WTC11 (cell line): ENCODE measurements around the gene ALK. TPM values are rescaled to one million over a fixed set of nuclear protein-coding genes. Genes with fewer than 3 reads are reported as not detected.

Source experiments
- ATAC-seq: fragments of 200-7000 bp; cut with Tn5 transposase; 2 replicates; pipeline ENCODE4 v1.10.0; 2021; ENCODE audit warnings: mild to moderate bottlenecking, moderate library complexity
- CTCF ChIA-PET: fragments of 300-600 bp; sonication (Branson Sonifier 250); formaldehyde crosslinking; loops from one replicate; lab custom pipeline; 2021; ENCODE audit warnings: antibody characterized with exemption; lab: Charles Lee
- POLR2A ChIA-PET: fragments of 350-600 bp; sonication (Branson Sonifier 250); formaldehyde crosslinking; loops from one replicate; lab custom pipeline; 2021; ENCODE audit warnings: antibody characterized with exemption; lab: Charles Lee
- DNase-seq: peaks from one replicate; pipeline ENCODE4 v3.0.0; 2021; ENCODE audit warnings: low spot score
- H3K27ac Mint-ChIP-seq: 2 replicates; pipeline ENCODE4 v1.8.0; 2021; ENCODE audit warnings: mixed read lengths
- H3K27me3 Mint-ChIP-seq: 2 replicates; pipeline ENCODE4 v1.8.0; 2021; ENCODE audit warnings: low read depth, mild to moderate bottlenecking, moderate library complexity, mixed read lengths
- H3K36me3 Mint-ChIP-seq: 2 replicates; pipeline ENCODE4 v1.8.0; 2021; ENCODE audit warnings: mixed read lengths
- H3K4me1 Mint-ChIP-seq: 2 replicates; pipeline ENCODE4 v1.8.0; 2022; ENCODE audit warnings: mixed read lengths
- H3K4me3 Mint-ChIP-seq: 2 replicates; pipeline ENCODE4 v1.8.0; 2021; ENCODE audit warnings: mild to moderate bottlenecking, moderate library complexity, mixed read lengths
- H3K9me3 Mint-ChIP-seq: 2 replicates; pipeline ENCODE4 v1.8.0; 2021; ENCODE audit warnings: mixed read lengths
- CTCF ChIP-seq: fragments of 200-600 bp; IDR thresholded peaks from 2 replicates; pipeline ENCODE4 v1.8.0; 2022; ENCODE audit warnings: antibody characterized with exemption
- E2F5 ChIP-seq: sonication (generic); formaldehyde crosslinking; IDR thresholded peaks from 2 replicates; pipeline ENCODE4 v1.8.1; 2022; ENCODE audit warnings: mild to moderate bottlenecking, moderate library complexity, missing genetic modification reagents
- ELF4 ChIP-seq: sonication (generic); formaldehyde crosslinking; IDR thresholded peaks from 2 replicates; pipeline ENCODE4 v1.8.1; 2022; ENCODE audit warnings: low read depth, mild to moderate bottlenecking, moderate library complexity, missing genetic modification reagents
- EMX1 ChIP-seq: fragments of 250-450 bp; sonication (Bioruptor Pico); IDR thresholded peaks from 2 replicates; pipeline ENCODE4 v1.8.0; 2021; ENCODE audit warnings: mild to moderate bottlenecking
- ERG ChIP-seq: fragments of 250-450 bp; sonication (Bioruptor Pico); IDR thresholded peaks from 2 replicates; pipeline ENCODE4 v1.8.0; 2021; ENCODE audit warnings: mild to moderate bottlenecking
- FOXJ3 ChIP-seq: sonication (generic); formaldehyde crosslinking; IDR thresholded peaks from 2 replicates; pipeline ENCODE4 v1.9.0; 2021; ENCODE audit warnings: missing genetic modification reagents, mild to moderate bottlenecking, borderline replicate concordance
- GABPB1 ChIP-seq: sonication (generic); formaldehyde crosslinking; IDR thresholded peaks from 2 replicates; pipeline ENCODE4 v1.8.1; 2023; ENCODE audit warnings: mild to moderate bottlenecking, missing genetic modification reagents
- GTF2I ChIP-seq: fragments of 250-450 bp; sonication (Bioruptor Pico); conservative IDR thresholded peaks from 2 replicates; pipeline ENCODE4 v1.4.0; 2021; ENCODE audit warnings: mild to moderate bottlenecking
- HMGA2 ChIP-seq: fragments of 250-450 bp; sonication (Bioruptor Pico); IDR thresholded peaks from 2 replicates; pipeline ENCODE4 v1.4.0; 2021; ENCODE audit warnings: mild to moderate bottlenecking, moderate library complexity
- MAX ChIP-seq: sonication (generic); formaldehyde crosslinking; IDR thresholded peaks from 2 replicates; pipeline ENCODE4 v1.8.0; 2022; ENCODE audit warnings: mild to moderate bottlenecking, missing genetic modification reagents
- MXD4 ChIP-seq: fragments of 250-450 bp; sonication (Bioruptor Pico); IDR thresholded peaks from 2 replicates; pipeline ENCODE4 v1.8.0; 2021; ENCODE audit warnings: mild to moderate bottlenecking, moderate library complexity, borderline replicate concordance
- TCF7 ChIP-seq: sonication (generic); formaldehyde crosslinking; IDR thresholded peaks from 2 replicates; pipeline ENCODE4 v1.8.0; 2022; ENCODE audit warnings: mild to moderate bottlenecking, low read depth, missing genetic modification reagents, moderate library complexity
- TP53 ChIP-seq: sonication (generic); formaldehyde crosslinking; IDR thresholded peaks from 2 replicates; pipeline ENCODE4 v1.8.1; 2023; ENCODE audit warnings: mild to moderate bottlenecking, missing genetic modification reagents
- ZNF423 ChIP-seq: fragments of 250-450 bp; sonication (Bioruptor Pico); IDR thresholded peaks from 2 replicates; pipeline ENCODE4 v2.1.2; 2022; ENCODE audit warnings: mild to moderate bottlenecking, moderate library complexity
- total RNA-seq: library from RNA; stranded (reverse); gene quantifications from 3 replicates; pipeline ENCODE4 v1.2.3, GENCODE V29; 2021
- TF ChIP-seq, protein P1 (sequence below): fragments of 250-450 bp; sonication (Bioruptor Pico); IDR thresholded peaks from 2 replicates; pipeline ENCODE4 v1.9.0; 2021; ENCODE audit warnings: moderate library complexity, mild to moderate bottlenecking, inconsistent platforms, borderline replicate concordance
- TF ChIP-seq, protein P2 (sequence below): sonication (generic); formaldehyde crosslinking; IDR thresholded peaks from 2 replicates; pipeline ENCODE4 v1.8.1; 2023; ENCODE audit warnings: mild to moderate bottlenecking, missing genetic modification reagents, borderline replicate concordance
- TF ChIP-seq, protein P3 (sequence below): fragments of 250-450 bp; sonication (Bioruptor Pico); IDR thresholded peaks from 2 replicates; pipeline ENCODE4 v1.9.0; 2021; ENCODE audit warnings: mild to moderate bottlenecking
- TF ChIP-seq, protein P4 (sequence below): sonication (generic); formaldehyde crosslinking; conservative IDR thresholded peaks from 2 replicates; pipeline ENCODE4 v1.8.1; 2023; ENCODE audit warnings: mild to moderate bottlenecking, low read depth, missing genetic modification reagents, moderate library complexity
- TF ChIP-seq, protein P5 (sequence below): sonication (generic); formaldehyde crosslinking; IDR thresholded peaks from 2 replicates; pipeline ENCODE4 v1.8.0; 2022; ENCODE audit warnings: mild to moderate bottlenecking, missing genetic modification reagents

ALK gene
- total RNA-seq, 1 experiment from 2014 or later, result not detected

DNA sequence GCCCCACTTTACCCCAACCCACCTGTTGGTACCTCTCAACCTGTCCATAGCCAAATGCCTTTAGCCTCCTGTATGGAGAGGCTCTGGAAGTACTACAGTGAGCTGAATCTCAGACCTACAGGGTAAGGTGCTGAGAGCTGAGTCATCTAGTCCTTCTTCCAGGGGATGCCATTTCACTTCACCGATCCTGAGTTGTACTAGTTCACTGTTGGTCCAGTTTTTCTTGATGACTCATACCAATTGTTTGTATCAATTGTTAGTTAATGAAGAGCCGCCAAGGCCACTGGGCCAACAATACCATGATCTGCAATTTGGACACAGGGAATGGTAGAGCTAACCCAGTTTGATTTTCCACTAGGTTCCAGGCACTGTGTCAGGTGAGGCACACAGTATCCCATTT, 549.2 kb downstream of the ALK start (continued):
- TF ChIP-seq E2F5 (CRISPR knock-in tag) (no peak), MXD4 (CRISPR knock-in tag) (no peak), GABPB1 (CRISPR knock-in tag) (no peak), EMX1 (no peak)

GRCh38 chr2:29370581-29371125, 550.7 kb downstream of the ALK start:
- ChIA-PET POLR2A (no interaction called here), CTCF (no interaction called here)
- H3K27me3 Mint-ChIP-seq, result no peaks in the 10 kb centered on the region
- peaks cover 1% of the 10 kb centered on the region; the same call in 1 of the 2 replicates for H3K36me3 Mint-ChIP-seq
- ATAC-seq (no peak), DNase-seq (no peak)
- peaks cover 14% of the 10 kb centered on the region for H3K4me1 Mint-ChIP-seq
- peaks cover 2% of the 10 kb centered on the region for H3K9me3 Mint-ChIP-seq
- H3K4me3 Mint-ChIP-seq, result no peak overlapping the region
- no peak overlapping the region for H3K27ac Mint-ChIP-seq
- TF ChIP-seq CTCF (no peak), GTF2I (CRISPR knock-in tag) (no peak), FOXJ3 (CRISPR knock-in tag) (no peak), TP53 (CRISPR knock-in tag) (no peak), HMGA2 (CRISPR knock-in tag) (no peak), ZNF423 (CRISPR knock-in tag) (no peak), ELF4 (CRISPR knock-in tag) (no peak), TCF7 (CRISPR knock-in tag) (no peak), MAX (CRISPR knock-in tag) (no peak), ERG (CRISPR knock-in tag) (no peak)
- TF ChIP-seq, protein P1, sequence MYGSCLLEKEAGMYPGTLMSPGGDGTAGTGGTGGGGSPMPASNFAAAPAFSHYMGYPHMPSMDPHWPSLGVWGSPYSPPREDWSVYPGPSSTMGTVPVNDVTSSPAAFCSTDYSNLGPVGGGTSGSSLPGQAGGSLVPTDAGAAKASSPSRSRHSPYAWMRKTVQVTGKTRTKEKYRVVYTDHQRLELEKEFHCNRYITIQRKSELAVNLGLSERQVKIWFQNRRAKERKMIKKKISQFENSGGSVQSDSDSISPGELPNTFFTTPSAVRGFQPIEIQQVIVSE (CRISPR knock-in tag), result no peak
- TF ChIP-seq, protein P2, sequence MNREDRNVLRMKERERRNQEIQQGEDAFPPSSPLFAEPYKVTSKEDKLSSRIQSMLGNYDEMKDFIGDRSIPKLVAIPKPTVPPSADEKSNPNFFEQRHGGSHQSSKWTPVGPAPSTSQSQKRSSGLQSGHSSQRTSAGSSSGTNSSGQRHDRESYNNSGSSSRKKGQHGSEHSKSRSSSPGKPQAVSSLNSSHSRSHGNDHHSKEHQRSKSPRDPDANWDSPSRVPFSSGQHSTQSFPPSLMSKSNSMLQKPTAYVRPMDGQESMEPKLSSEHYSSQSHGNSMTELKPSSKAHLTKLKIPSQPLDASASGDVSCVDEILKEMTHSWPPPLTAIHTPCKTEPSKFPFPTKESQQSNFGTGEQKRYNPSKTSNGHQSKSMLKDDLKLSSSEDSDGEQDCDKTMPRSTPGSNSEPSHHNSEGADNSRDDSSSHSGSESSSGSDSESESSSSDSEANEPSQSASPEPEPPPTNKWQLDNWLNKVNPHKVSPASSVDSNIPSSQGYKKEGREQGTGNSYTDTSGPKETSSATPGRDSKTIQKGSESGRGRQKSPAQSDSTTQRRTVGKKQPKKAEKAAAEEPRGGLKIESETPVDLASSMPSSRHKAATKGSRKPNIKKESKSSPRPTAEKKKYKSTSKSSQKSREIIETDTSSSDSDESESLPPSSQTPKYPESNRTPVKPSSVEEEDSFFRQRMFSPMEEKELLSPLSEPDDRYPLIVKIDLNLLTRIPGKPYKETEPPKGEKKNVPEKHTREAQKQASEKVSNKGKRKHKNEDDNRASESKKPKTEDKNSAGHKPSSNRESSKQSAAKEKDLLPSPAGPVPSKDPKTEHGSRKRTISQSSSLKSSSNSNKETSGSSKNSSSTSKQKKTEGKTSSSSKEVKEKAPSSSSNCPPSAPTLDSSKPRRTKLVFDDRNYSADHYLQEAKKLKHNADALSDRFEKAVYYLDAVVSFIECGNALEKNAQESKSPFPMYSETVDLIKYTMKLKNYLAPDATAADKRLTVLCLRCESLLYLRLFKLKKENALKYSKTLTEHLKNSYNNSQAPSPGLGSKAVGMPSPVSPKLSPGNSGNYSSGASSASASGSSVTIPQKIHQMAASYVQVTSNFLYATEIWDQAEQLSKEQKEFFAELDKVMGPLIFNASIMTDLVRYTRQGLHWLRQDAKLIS (CRISPR knock-in tag), result no peak
- TF ChIP-seq, protein P3, sequence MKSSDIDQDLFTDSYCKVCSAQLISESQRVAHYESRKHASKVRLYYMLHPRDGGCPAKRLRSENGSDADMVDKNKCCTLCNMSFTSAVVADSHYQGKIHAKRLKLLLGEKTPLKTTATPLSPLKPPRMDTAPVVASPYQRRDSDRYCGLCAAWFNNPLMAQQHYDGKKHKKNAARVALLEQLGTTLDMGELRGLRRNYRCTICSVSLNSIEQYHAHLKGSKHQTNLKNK, result no peak
- TF ChIP-seq, protein P4, sequence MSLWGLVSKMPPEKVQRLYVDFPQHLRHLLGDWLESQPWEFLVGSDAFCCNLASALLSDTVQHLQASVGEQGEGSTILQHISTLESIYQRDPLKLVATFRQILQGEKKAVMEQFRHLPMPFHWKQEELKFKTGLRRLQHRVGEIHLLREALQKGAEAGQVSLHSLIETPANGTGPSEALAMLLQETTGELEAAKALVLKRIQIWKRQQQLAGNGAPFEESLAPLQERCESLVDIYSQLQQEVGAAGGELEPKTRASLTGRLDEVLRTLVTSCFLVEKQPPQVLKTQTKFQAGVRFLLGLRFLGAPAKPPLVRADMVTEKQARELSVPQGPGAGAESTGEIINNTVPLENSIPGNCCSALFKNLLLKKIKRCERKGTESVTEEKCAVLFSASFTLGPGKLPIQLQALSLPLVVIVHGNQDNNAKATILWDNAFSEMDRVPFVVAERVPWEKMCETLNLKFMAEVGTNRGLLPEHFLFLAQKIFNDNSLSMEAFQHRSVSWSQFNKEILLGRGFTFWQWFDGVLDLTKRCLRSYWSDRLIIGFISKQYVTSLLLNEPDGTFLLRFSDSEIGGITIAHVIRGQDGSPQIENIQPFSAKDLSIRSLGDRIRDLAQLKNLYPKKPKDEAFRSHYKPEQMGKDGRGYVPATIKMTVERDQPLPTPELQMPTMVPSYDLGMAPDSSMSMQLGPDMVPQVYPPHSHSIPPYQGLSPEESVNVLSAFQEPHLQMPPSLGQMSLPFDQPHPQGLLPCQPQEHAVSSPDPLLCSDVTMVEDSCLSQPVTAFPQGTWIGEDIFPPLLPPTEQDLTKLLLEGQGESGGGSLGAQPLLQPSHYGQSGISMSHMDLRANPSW (CRISPR knock-in tag), result no peak
- TF ChIP-seq, protein P5, sequence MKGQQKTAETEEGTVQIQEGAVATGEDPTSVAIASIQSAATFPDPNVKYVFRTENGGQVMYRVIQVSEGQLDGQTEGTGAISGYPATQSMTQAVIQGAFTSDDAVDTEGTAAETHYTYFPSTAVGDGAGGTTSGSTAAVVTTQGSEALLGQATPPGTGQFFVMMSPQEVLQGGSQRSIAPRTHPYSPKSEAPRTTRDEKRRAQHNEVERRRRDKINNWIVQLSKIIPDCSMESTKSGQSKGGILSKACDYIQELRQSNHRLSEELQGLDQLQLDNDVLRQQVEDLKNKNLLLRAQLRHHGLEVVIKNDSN (CRISPR knock-in tag), result no peak
